Lung (tissue), 12 donors: ENCODE data around the gene CLCNKA. TPM values are rescaled to one million over a fixed set of nuclear protein-coding genes. Genes with fewer than 3 reads are reported as not detected.
A peak's percentile ranks its signal among the peaks of the same experiment; 100 is the strongest.
"Not testable (repeated sequence)": the region's sequence is repeated elsewhere in the genome, so short reads cannot be mapped to it uniquely, and the experiment has no call there.

Experiments used
- ATAC-seq: fragments of 200-7000 bp; cut with Tn5 transposase; one replicate; pipeline ENCODE4 v1.9.1; 2020; ENCODE audit warnings: moderate number of reproducible peaks; ENCODE audit not compliant: insufficient read depth, low FRiP score
- DNase-seq, 3 donors: peaks; one replicate each; pipeline ENCODE4 v3.0.0-alpha.2; 2013 to 2017
- H3K27ac ChIP-seq, 2 donors: one replicate each; pipeline ENCODE4 v1.5.1; 2013; ENCODE audit warnings: mild to moderate bottlenecking in 2 of 2, moderate library complexity in 2 of 2, control low read depth in 1 of 2, inconsistent platforms in 1 of 2, low read depth in 1 of 2, low read length in 1 of 2
- H3K27me3 ChIP-seq, 3 donors: one replicate each; pipeline ENCODE4 v1.5.1; 2013; ENCODE audit warnings: low read length in 2 of 3; ENCODE audit not compliant: control insufficient read depth in 3 of 3, insufficient read depth in 3 of 3
- H3K36me3 ChIP-seq, 4 donors: one replicate each; pipeline ENCODE4 v1.5.1; 2013; ENCODE audit warnings: low read length in 4 of 4, mild to moderate bottlenecking in 1 of 4, moderate library complexity in 1 of 4; ENCODE audit not compliant: control insufficient read depth in 4 of 4, insufficient read depth in 4 of 4
- H3K4me1 ChIP-seq, 5 donors: one replicate each; pipeline ENCODE4 v1.5.1; 2013; ENCODE audit warnings: low read length in 5 of 5, mild to moderate bottlenecking in 2 of 5, moderate library complexity in 1 of 5; ENCODE audit not compliant: control insufficient read depth in 5 of 5, insufficient read depth in 5 of 5
- H3K4me3 ChIP-seq: one replicate; pipeline ENCODE4 v1.5.1; 2013; ENCODE audit warnings: mild to moderate bottlenecking, control low read depth, moderate library complexity
- H3K9ac ChIP-seq, 2 donors: one replicate each; pipeline ENCODE4 v1.5.1; 2013; ENCODE audit warnings: low read length in 2 of 2, control low read depth in 1 of 2; ENCODE audit not compliant: insufficient read depth in 1 of 2
- H3K9me3 ChIP-seq, 4 donors: one replicate each; pipeline ENCODE4 v1.5.1; 2013; ENCODE audit warnings: low read length in 3 of 4, mild to moderate bottlenecking in 1 of 4, moderate library complexity in 1 of 4; ENCODE audit not compliant: control insufficient read depth in 4 of 4, insufficient read depth in 3 of 4
- WGBS, 2 donors: extraction: QIAGEN DNeasy Blood & Tissue Kit; methylation state at CpG; one replicate each; pipeline ENCODE4 v1.1.7; 2013; 5-methylcytosine and 5-hydroxymethylcytosine counted together
- polyA plus RNA-seq, 2 donors: library from polyadenylated mRNA; stranded (reverse); fragments of 200-250 nt; gene quantifications; one replicate each; pipeline ENCODE4 v1.2.1, GENCODE V29; 2013
- total RNA-seq, 2 donors: library from RNA; depleted of rRNA in 1 of 2; stranded (reverse); fragments of >200 nt in 1 of 2; gene quantifications; one replicate each; pipeline ENCODE4 v1.2.1, GENCODE V29; 2014 to 2021
- TF ChIP-seq, protein P1 (sequence below): IDR thresholded peaks from 2 replicates; pipeline ENCODE4 v1.5.1; 2012; ENCODE audit warnings: mild to moderate bottlenecking; ENCODE audit errors: control extremely low read depth, extremely low read depth
- donor health status: control.
- donor health status: control.
- donor health status: Bipolar disorder and iron deficiency.
- donor health status: healthy.
- donor health status: DM: yes; HTN: yes; CAD: no.

The CLCNKA gene
- total and polyA plus RNA-seq, 4 donors, result 0.10 to 1.3 (median 0.17) TPM; not detected in 1

DNA sequence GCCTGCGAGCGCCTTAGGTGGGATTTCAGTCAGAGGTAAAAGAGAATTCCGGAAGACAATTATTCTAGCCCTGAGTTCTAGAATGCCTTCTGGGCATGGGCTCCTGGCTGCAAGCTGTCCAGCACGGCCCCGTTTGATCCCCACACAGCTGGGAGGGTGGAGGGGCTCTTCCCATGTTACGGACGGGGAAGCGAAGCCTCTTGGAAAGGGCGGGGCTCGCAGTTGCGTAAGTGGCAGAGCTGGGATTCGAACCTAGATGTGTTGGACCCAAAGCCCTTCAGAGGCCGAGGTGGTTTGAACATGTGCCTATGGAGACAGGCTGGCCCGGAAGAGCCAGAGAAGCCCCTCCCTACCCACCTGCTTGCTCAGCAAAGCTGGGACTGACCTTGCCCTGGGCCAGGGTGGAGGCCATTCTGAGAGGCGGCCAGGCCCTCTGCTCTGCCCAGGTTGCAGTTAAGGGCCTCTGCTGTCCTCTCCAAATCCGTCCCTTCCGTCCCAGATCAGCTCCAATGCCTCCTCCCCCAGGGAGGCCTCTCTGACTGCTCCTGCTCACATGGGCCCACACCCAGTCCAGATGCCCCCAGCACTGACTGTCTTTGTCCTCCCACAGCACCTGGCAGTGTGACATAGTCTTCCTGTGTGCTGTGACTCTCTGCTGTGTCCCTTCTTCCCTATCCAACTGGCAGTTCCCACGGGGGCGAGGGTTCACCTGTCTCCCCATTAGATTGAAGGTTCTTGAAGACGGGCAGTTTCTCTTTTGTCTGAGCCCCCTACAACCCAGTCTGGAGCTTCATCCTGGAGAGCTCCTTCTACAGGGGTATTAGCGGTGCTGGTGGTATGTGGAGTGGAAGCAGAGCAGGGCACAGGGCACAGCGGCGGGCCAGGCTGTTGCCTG is 2.8 kb upstream of the CLCNKA start:
- Histone ChIP-seq H3K9ac (peak overlapping the region in 1 of 2 donors; percentile 83), H3K27me3 (no peaks in the 10 kb centered on the region), H3K27ac (peak overlapping the region; percentile 25 to 97), H3K36me3 (no peaks in the 10 kb centered on the region), H3K4me3 (no peak overlapping the region), H3K4me1 (peaks cover 0 to 26% (median 9%) of the 10 kb centered on the region in 5 donors), H3K9me3 (no peaks in the 10 kb centered on the region)
- ATAC-seq (no peak), DNase-seq (peak in 1 of 3 donors; percentile 30)
- TF ChIP-seq, protein P1, sequence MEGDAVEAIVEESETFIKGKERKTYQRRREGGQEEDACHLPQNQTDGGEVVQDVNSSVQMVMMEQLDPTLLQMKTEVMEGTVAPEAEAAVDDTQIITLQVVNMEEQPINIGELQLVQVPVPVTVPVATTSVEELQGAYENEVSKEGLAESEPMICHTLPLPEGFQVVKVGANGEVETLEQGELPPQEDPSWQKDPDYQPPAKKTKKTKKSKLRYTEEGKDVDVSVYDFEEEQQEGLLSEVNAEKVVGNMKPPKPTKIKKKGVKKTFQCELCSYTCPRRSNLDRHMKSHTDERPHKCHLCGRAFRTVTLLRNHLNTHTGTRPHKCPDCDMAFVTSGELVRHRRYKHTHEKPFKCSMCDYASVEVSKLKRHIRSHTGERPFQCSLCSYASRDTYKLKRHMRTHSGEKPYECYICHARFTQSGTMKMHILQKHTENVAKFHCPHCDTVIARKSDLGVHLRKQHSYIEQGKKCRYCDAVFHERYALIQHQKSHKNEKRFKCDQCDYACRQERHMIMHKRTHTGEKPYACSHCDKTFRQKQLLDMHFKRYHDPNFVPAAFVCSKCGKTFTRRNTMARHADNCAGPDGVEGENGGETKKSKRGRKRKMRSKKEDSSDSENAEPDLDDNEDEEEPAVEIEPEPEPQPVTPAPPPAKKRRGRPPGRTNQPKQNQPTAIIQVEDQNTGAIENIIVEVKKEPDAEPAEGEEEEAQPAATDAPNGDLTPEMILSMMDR, result no peak
- 80 to 84% methylated on average over 23 of the region's 23 CpGs for WGBS, 2 donors

DNA sequence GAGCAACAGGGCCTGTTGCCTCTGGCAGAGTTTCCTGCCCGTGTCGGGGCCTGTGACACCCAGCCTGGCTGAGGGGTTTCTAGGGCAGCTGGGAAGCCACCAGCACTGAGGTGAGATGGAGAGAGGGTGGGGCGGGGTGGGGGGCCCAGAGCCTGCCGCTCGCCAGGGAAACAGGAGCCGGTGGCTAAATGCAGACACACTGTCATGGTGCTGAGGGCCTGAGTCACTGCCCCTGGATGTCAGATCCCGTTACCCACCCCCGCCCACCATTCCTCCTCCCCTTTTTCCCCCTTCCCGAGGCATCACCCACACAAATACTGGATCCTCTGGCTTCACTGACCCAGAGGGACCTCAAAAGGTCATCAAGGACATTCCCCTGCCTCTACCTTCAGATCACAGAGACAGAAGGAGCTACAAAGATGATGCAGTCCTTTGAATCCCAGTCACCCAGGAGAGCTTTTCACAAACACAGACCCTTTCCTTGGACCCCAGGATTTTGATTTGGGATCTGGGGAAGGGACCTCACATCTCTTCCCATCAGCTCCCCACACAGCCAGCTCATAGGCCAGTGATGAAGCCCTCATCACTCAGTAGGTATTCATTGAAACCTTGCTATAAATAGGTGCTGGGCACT is 2.1 kb upstream of the CLCNKA start:
- ATAC-seq (no peak), DNase-seq (peak in 1 of 3 donors; percentile 50)
- 71 to 82% methylated on average over 9 of the region's 9 CpGs for WGBS, 2 donors
- H3K36me3 ChIP-seq, result no peaks in the 10 kb centered on the region
- H3K4me3 ChIP-seq, result no peak overlapping the region
- H3K27me3 ChIP-seq, result no peaks in the 10 kb centered on the region
- H3K9me3 ChIP-seq, result no peaks in the 10 kb centered on the region
- peak overlapping the region in 1 of 2 donors; percentile 24 for H3K9ac ChIP-seq
- H3K4me1 ChIP-seq, result peaks cover 0 to 18% (median 9%) of the 10 kb centered on the region in 5 donors
- peak overlapping the region; percentile 25 to 97 for H3K27ac ChIP-seq
- TF ChIP-seq, protein P1, result no peak

DNA sequence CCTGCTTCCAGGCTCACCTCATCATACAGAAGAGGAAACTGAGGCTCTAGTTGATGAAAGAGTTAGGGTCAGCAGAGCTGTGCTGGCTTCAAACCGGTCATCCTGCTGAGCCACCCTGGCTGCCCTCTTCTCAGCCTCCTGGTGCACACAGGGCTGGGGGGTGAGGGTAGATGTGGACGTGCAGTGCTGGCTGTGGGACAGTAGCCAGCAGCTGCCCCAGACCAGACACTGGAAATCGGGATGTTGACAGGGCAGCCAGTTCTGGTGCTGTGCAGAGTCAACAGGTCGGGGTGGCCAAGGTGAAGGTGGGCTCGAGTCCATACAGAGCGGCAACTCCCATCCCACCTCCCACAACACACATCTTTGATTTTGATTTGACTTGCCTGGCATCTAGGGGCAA is 1.5 kb upstream of the CLCNKA start:
- 84 to 91% methylated on average over 6 of the region's 6 CpGs for WGBS, 2 donors
- Histone ChIP-seq H3K9ac (no peak overlapping the region), H3K4me3 (no peak overlapping the region), H3K4me1 (peaks cover 0 to 15% (median 9%) of the 10 kb centered on the region in 5 donors), H3K27ac (peak overlapping the region in 1 of 2 donors; percentile 93), H3K27me3 (no peaks in the 10 kb centered on the region), H3K36me3 (no peaks in the 10 kb centered on the region), H3K9me3 (no peaks in the 10 kb centered on the region)
- TF ChIP-seq, protein P1, result no peak
- DNase-seq, result no peak
- ATAC-seq, result no peak

DNA sequence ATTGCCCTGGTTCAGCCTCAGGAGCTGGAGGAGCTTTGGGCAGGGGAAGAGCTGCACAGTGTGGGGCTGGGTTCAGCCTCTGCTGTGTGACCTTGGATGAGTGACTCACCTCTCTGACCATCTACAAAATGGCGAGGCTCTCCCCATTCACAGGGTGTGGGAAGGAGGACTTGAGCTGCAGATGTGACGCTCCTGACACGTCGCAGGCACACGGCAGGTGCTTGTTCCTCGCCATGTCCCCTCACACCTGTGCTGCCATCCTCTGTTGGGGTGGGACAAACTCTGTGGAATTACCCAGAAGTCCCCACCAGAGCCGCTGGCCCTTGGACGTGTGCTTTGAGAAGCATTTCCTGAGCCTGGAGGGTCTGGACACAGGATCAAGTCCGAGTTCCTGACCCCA is 958 bp upstream of the CLCNKA start:
- not testable (repeated sequence) for H3K9ac ChIP-seq, H3K4me3 ChIP-seq, ATAC-seq

More for the DNA sequence above, 958 bp upstream of the CLCNKA start:
- not testable (repeated sequence) for H3K36me3 ChIP-seq, DNase-seq, H3K27me3 ChIP-seq, H3K9me3 ChIP-seq
- peaks cover 0 to 15% (median 9%) of the 10 kb centered on the region in 5 donors for H3K4me1 ChIP-seq
- peak overlapping the region in 1 of 2 donors; percentile 93 for H3K27ac ChIP-seq
- 85 to 88% methylated on average over 8 to 9 of the region's 9 CpGs for WGBS, 2 donors
